ENCODE data around the gene PTPRG.
A peak's percentile ranks its signal among the peaks of the same experiment; 100 is the strongest.

The PTPRG gene

DNA sequence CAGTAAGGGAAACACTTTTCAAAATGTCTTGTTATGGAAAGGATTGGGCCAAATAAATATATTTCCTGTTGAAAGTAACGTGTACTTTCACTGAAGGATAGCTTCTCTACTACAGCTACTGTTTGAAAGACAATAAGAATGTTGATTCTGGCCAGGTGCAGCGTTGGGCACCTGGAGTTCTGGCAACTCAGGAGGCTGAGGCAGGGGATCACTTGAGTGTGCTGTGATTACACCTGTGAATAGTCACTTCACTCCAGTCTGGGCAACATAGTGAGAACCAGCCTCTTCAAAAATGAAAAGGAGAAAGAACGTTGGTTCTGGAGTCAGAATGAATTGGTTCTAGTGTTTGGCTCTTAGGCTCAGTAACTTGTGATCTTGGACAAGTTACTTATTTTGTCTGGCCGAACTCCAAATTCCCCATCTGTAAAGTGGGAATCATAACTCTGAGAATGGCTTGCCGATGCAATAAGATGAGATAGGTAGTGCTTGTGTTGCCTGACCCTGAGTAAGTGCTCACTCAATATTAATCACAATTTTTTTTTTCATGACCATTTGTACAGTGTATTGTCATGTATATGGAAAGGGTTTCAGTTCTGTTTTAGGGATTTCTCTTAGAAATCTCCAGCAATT is 310.8 kb downstream of the PTPRG start:
- DNase-seq, result peak; percentile 92

DNA sequence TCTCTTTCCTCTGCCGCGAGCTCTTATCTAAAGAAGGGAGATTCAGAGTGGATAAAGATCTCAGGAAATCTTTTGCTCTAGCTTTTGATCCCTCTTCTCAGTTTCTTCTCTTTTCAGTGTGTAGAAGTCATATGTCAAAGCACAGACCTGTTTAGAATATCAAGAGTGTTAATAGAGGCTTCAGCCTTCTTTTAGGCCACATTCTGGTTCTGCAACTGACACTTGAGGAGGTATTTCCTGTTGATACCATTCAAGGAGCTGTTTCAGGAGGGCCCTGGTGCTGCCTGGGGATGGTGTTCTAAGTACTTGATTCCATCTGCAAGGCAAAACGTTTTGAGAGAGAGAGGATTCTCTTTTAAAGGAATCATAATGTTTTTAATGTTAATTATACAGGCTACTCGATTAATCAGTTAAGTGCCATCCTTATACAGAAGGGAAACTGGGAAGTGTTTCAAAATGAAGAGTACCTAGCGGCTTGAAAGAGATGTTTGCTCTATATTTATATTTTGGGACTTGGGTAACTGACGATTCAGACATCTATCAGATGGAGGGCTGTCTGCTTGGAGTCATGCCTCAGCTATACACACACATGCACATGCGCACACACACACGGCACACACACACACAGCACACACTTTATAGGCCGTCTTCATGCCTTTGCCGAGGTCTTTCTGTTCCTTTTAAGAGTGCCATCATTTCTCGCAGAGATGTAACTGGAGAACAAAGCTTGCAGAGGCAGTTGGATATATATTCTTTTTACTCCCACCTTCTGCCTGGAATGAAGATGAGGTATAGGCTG is 313.9 kb downstream of the PTPRG start:
- DNase-seq, result peak; percentile 77

DNA sequence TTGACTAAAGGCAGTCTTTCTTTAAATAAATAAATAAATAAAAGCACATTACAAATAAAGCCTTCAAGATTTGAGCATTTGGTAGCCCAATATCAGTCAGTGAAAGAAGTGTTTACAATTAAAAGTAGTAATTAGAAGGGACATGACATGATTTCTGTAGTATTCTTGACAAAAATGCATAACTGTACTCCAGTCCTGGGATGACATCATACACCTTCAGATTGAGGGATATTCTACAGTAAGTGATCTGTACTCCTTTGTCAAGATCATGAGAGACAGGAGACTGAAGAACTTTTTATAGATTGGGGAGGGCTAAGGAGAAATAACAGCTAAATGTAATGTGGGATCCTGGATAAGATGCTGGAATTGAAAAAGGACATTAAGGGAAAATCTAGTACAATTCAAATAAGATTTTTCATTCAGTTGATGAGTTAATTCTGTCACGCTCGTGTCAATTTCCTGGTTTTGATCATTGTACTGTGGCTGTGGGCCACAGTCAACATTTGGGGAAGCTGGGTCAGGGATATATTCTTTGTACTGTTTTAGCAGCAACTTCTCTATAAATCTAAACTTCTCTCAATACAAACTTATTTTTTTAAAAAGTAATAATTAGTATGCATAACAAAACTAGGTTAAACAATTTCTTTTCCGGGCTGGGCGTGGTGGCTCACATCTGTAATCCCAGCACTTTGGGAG is 314.8 kb downstream of the PTPRG start:
- no peak for DNase-seq

DNA sequence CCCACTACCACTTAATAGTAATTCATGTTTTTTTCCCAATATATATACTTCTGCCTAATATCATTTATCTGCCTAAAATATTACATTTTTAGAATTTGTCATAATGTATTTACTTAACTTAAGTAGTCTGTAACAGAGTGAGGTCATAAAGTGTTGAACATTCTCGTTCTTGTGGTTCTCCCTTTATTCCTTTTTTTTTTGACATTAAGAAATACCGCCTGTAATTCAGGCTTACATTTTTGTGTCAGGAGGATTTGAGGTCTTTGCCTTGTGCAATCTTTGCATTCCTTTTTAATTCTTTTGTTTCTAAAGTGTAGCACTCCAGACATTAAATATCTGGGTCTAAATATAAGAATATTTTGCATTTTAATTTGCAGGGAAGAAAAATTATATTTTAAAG is 315.4 kb downstream of the PTPRG start:
- DNase-seq, result no peak

DNA sequence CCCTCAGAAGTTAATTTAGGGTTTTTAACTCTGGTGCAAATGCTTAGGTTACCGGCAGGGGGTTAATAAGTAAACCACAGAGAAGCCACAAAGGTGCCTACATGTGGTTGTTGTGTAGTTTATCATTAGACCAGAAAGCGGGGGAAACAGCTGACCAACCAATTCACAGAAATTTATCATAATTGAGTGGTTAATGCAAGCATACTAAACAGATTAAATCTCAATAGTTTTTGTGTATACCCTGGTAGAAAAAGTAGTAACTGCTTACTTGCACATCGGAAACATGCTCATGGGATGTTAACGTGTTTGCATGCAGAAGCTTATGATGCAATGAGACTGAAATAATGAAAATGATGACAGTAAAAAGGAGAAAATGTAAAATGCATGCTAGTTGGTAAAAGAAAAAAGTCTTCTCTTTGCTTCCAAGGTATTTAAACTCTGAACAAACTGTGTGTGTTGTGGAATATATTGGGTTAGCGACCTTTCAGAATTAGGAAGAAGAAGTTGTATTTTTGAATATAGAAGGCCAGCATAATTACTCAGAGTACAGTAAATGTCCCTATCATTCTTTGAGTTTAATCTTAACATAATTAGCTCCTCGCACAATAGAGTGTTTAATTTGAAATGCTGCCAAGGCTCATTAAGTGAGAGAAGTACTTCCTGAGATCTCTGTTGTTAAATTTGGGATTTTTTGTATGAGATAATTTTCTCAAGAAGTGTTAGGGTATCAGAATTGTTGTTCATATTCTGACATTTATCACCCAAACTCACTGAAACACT is 316.2 kb downstream of the PTPRG start:
- peak; percentile 32 for DNase-seq

DNA sequence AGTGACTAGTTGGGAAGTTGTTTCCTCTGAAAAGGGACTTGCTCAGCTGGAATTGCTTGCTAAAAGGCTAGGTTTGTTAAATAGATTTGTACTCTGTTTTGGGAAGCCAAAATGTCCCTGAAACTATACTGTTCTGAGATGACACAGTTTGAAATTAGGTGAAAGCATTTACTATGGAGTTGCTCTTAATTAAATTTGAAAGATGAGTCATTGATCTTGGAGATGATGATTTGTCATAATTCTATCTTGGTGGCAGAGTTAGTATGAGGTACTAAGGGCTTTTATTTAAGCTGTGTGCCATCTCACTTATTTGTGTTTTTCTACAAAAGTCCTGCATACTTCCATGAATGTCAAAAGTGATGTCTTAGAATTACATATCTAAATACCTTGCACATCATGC is 320.9 kb downstream of the PTPRG start:
- DNase-seq, result no peak

DNA sequence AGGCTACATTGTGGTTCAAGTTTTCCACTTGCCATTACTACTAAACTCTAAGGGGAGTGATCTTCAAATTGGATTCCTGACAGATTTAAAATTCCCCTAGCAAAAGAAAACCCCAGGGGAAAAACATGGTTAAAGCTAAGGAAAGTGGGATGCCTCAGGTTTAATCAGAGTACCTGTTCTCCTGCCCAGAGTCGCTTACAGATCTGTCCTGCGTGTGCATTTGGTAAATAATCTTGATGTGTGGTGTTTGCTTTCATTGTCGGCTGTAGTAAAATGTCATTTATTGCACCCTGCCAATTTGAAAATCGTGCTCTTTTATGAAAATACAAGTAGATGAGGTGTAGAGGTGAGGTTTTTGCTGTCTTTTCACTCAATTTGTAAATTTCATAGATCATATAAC is 323.4 kb downstream of the PTPRG start:
- DNase-seq, result no peak

DNA sequence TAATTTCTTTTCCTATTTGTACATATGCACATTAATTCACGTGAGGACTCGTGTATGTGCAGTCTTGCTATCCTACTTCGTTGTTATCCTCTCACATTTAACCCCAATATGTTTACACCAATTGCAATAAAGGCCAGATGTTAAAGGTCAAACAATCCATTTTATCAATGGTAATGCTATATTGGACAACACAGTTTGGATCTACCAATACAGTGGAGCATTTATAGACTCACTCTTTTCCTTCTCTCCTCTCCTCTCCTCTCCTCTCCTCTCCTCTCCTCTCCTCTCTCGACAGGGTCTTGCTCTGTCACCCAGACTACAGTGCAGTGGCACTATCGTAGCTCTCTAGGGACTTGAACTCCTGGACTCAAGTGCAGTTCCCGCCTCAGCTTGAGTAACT is 324.0 kb downstream of the PTPRG start:
- no peak for DNase-seq

DNA sequence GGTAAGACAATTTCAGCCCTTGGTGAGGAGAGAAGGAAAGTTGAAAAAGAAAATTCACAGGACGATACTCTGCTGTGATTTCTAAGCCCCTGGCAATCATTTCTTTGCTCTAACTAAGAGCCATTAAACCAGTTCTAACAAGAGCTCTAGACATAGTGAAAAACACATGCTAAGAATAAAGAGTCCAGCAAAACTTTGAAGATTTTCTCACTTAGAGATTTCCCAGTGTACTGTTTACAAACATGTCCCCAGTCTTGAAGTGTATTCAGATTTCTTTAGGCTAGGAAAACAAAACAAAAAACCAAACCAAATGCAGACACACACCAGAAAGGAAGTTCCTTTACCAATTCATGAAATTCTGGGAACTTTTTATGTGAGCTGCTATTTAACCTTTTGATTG is 325.8 kb downstream of the PTPRG start:
- no peak for DNase-seq

DNA sequence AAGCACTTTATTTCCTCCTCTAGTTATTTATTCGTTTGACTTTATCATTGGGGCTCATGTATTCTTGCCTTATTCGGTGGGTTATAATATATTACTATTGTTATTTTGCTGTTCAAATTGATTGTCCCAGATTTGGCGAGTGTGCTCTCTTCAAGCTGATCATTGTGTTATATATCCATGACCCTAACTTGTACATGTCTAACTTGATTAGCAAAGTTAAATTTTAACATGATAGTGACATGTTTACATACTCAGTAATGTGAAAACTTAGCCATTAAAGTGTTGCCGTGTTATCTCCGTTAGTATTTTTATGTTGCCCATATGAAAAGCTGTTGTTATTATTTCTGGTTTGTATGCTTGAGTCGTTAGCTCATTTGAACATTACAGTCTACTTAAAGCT is 327.9 kb downstream of the PTPRG start:
- DNase-seq, result no peak

DNA sequence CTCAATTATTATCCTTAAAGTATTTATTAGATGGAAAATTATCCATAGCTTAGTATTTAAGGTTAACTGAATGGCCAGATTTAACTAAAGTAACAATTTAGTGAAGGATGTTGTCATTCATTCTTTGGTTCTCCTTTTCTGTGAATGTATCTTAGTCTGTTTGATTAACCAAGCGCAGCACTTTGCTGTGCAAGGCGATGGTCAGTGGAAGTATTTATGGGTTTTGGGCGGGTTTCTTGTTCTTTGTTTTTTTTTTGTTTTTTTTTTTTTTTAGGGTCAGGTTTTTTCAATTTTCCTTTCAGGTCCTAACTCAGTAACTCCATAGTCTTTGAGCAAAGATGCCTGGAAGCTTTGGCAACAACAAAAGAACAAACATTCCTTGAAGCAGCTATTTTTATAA is 328.8 kb downstream of the PTPRG start:
- no peak for DNase-seq

DNA sequence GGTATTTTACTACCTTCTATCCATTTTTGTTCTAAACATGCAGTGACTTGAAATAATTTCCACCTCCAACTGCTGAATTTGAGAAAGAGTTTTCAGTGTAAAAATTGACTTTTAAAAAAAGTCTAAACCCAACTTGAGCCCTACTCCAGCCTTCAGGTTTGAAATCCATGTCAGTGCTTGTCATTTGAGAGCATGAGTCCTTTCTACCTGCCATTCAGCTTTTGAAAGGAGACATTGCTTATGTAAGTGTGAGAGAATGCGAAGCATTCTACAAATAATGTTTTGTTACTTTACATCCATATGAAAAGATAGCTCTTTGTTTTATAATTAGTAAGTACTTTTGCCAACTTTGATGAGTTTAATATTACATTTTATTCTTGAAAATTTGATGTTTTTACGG is 329.2 kb downstream of the PTPRG start:
- DNase-seq, result no peak

DNA sequence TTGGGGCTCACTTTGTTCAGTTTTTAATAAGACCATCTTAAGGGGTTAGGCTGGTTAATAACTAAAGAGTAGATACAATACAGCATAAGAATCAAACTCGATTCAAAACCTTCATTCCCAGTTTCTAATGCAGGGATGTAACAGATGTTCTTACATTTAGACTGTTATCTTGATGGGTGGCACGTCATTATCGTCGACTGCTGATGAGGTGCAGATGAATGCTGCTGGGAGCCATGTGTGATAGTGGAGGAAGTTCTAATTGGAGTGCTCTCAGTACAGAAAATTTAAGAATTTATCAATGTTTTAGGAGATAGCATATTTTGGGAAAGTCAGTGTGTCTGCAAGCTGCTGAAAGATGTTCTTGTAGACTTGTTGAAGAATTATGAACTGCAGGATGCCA is 331.5 kb downstream of the PTPRG start:
- no peak for DNase-seq

DNA sequence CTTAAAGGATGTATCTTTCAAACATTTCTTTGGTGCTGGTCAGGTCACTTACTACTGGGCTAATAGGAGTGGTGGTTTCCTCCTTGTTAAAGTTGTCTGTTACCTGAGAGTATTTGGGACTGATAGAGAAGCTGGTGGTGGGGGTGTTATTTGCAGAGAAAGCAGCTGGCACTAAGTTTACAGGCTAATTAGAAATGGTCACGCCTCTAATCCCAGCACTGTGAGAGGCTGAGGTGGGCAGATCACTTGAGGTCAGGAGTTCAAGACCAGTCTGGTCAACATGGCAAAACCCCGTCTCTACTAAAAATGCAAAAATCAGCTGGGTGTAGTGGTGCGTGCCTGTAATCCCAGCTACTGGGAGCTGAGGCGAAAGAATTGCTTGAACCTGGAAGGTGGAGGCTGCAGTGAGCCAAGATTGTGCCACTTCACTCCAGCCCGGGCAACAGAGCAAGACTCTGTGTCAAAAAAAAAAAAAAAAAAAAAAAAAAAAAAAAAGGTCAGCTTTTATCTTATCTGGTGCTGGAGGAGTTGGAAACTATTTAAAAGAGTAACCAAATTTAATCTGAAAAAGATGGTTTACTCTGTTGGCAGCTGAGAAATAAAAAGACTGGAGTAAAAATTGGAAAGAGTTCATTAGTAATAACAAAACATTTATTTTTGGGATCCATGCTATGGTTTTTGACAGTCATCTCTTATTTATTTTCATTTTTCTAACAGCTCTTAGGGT is 332.6 kb downstream of the PTPRG start:
- DNase-seq, result no peak

DNA sequence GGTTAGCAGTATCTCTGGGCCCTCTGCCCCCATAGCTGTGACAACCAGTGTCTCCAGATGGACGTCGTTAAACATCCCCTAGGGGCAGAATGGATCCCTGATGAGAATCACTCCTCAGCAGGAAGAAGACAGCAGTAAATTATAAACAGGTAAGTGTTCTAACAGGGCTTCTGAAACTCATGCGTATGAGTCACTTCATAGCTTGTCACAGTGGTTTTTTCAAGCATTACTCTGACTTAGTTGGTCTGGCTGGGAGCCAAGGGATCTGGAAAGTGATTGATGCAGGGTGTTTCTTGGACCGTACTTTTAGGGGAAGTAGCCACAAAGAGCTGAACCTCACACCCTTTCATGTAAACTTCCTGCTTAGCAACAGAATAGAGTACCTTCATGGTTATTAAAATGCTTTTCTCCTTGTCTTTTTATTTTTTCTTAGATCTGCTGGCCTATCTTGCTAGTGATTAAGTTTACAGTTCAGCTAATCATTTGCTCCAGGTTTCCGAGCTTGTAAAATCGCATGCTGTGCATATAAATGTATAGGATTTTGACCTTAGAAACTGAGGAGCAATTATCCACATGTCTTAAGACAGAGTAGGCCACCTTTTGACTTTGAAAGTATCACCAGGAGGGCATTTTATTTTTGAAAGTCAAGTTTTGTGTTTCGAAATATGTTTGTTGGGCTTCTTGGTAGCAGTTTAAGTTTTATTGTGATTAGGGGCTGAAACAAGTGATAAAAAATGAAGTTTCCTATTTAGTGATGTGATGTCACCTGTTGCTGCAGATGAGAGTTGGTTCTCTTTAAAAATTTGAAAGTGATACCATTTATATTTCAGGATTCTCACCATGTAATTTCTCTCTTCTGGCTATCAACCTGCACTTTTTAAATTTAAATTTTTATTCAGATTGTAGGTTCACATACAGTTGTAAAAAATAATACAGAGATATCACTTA is 333.9 kb downstream of the PTPRG start:
- DNase-seq, result no peak

DNA sequence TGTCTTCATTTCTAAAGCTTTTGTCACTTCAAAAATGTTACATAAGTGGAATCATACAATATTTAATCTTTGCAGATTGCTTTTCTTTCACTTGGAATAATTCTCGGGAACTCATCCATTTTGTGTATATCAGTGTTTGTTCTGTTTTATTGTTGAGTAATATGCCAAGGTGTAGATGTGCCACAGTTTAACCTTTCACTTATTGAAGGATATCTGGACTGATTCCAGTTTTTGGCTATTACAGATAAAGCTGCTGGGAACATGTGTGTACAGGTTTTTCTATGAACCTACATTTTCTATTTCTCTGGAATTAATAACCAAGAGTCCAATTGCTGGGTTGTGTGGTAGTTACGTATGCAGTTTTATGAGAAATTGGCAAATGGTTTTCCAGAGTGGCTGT is 334.9 kb downstream of the PTPRG start:
- no peak for DNase-seq

DNA sequence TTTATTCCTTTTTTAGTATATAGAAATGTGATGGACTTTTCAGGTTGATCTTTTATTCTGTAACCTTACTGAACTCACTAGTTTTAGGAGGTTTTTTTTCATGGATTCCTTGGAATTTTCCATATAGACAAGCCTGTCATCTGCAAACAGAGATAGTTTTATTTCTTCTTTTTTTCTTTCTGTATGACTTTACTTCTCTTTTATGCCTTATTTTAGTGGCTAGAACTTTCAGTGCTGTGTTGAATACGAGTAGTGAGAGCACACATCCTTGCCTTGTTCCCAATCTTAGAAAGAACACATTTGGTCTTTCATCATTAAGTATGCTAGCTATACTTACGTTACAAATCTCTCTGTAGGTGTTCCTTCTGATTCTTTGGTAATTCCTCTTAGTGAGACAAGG is 336.5 kb downstream of the PTPRG start:
- DNase-seq, result no peak

DNA sequence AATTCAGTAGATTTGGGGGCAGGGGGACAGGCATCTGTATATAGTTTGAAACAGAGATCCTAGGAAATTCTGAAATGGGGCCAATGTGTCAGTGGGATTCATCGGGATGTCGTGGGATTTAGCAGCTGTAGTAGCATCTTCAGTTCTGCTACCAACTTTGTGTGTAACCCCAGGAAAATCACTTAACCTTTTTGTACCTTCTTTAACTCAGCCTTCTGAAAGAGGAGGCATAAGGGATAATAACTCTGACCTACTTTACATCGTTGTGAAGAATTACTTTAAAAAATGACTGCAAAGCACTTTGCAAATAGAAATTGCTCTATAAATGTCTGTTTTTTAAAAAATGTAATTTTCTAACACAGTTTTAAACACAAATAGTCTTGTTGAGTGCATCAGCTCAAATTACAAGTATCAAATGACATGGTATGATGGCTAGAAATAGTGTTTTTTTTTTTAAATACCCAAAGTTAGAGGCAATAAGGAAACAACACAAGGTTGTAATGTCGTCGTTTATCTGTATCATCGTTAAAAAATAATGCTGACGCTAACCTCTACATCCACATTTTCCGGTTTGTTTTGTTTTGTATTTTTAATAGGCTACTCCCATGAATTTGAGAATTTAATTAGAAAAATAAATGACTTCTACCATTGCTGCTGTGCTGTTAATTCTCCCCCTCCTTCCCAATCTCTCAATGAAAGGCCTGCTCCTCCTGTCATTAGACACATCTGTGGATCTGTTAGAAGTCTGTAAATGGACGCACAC is 338.5 kb downstream of the PTPRG start:
- no peak for DNase-seq

DNA sequence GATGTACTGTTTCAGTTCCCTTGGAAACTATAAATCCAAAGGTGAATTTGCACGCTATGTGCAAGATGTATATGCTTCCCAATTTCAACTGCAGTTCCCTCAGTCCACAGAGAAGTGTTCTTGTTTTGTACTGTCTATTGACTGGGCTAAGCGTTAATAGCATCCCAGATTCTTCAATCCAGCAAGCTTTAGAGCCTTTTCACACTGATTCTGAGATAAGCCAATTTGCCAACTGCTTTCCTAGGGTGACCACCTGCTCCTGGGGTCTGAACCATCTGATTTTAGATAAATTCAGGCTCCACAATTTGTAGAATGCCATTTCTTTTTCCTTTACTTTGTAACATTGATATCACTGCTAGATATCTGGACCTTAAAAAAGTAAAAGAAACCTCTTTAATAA is 340.1 kb downstream of the PTPRG start:
- no peak for DNase-seq

DNA sequence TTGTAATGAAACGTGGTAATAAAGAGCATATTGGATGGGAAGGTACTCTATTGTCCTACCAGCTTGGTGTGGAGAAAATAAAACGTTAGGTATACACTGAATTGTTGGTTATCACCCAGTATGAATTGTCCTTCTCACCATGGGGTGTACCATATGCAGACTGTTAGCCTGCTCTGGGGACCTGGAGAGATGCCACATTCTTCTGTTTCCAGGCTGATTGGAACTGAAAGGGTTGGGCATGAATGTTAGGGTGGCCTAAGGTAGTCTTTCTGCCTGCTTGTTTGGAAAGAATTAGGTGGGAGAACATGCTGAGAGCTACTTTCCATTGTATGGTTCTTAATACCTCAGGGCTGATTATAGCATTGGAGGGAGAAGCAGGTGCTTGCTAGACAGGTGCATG is 340.6 kb downstream of the PTPRG start:
- no peak for DNase-seq

DNA sequence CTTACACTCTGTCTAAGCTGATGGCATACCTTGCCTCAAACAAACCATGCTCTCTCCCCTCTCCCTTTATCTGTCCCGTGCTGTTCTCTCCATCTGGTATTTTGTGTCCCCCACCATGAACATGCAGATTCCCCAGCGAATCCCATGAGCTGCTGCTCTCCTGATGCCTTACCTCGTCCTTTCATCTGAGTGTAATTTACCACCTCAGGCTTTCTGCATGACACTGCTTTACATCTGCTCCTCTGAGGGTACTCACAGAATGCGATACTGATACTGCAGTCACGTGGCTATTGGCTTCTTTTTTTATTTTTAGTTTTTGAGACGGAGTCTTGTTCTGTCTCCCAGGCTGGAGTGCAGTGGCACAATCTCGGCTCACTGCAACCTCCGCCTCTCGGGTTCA is 341.7 kb downstream of the PTPRG start:
- DNase-seq, result no peak

Measured in NCI-H2029 treated with DMSO at 0.1 percent for 48 hours (cell line).